Measurements from ENCODE around the gene FILIP1L.

DNA sequence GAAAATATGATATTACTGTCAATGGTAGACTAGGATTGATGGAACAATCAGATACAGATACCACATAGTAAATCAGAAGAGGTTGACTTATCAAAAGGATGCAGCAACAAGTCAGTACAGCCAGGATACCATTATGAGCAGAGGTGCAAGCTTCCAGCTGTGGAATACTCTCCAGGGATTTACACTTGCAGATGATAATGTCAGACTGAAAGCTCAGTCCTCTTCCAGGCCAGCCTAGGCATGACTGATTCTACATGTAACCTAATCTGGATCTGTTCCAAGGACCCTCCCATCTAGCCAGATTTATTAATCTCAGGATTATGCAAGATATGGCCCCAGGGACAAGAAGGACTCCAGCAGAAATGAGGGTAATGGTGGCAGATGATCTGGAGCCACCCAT lies 8.2 kb downstream of the FILIP1L start:
- TF ChIP-seq, protein P1, sequence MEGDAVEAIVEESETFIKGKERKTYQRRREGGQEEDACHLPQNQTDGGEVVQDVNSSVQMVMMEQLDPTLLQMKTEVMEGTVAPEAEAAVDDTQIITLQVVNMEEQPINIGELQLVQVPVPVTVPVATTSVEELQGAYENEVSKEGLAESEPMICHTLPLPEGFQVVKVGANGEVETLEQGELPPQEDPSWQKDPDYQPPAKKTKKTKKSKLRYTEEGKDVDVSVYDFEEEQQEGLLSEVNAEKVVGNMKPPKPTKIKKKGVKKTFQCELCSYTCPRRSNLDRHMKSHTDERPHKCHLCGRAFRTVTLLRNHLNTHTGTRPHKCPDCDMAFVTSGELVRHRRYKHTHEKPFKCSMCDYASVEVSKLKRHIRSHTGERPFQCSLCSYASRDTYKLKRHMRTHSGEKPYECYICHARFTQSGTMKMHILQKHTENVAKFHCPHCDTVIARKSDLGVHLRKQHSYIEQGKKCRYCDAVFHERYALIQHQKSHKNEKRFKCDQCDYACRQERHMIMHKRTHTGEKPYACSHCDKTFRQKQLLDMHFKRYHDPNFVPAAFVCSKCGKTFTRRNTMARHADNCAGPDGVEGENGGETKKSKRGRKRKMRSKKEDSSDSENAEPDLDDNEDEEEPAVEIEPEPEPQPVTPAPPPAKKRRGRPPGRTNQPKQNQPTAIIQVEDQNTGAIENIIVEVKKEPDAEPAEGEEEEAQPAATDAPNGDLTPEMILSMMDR (conservative IDR thresholded peaks at IDR 0.05): no peak
- TF ChIP-seq ZFX (IDR thresholded peaks at IDR 0.05): no peak
